22Rv1 (cell line): ENCODE measurements around the gene MKKS.

Experiments
- CTCF ChIP-seq: fragments of 450-650 bp; IDR thresholded peaks from 2 replicates; pipeline ENCODE4 v1.5.1; 2017; ENCODE audit warnings: mild to moderate bottlenecking
- ZFX ChIP-seq: fragments of 450-650 bp; IDR thresholded peaks from 2 replicates; pipeline ENCODE4 v1.6.1; 2017; ENCODE audit warnings: antibody characterized with exemption, borderline replicate concordance

GRCh38 chr20:10478930-10479329 lies 44.9 kb upstream of the MKKS start:
- TF ChIP-seq CTCF (no peak), ZFX (no peak)
